ENCODE measurements around the gene STRA6.

DNA sequence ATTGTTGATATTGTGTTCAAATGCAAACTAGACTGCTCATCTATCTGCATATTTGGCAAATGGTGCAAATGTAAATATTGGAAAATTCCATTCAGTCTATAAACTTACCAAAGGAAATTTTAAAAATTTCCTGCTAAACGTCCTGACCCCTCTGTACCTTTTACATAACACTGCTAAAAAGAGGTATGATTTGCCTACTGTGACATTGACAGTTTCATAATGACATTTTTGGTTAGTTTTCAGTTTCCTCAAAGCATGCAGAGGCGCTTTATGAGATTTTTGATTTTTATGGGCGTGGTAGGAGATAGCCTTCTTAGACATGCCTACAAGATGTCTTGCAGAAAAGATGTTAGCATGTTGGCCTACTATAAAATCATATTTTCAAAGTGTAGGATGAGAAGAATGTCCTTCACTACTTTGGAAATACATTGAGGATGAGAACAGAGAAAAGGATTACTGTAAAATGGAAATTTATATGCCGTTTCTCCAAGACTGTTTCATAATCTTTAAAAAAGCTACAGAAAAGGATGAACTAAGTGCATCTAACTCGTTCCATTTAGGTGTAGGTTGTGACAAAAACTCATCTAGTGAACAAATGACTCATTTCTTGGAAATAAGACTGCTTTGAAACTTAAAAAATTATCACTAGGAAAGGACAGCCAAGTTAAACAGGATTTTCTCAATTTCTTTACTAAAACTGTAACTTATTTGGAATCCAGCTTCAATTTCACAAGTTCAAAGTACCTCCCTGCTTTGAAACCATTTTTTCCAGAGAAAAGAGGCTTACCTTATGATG lies 43.5 kb downstream of the STRA6 start:
- TF ChIP-seq, protein P1, sequence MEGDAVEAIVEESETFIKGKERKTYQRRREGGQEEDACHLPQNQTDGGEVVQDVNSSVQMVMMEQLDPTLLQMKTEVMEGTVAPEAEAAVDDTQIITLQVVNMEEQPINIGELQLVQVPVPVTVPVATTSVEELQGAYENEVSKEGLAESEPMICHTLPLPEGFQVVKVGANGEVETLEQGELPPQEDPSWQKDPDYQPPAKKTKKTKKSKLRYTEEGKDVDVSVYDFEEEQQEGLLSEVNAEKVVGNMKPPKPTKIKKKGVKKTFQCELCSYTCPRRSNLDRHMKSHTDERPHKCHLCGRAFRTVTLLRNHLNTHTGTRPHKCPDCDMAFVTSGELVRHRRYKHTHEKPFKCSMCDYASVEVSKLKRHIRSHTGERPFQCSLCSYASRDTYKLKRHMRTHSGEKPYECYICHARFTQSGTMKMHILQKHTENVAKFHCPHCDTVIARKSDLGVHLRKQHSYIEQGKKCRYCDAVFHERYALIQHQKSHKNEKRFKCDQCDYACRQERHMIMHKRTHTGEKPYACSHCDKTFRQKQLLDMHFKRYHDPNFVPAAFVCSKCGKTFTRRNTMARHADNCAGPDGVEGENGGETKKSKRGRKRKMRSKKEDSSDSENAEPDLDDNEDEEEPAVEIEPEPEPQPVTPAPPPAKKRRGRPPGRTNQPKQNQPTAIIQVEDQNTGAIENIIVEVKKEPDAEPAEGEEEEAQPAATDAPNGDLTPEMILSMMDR (IDR thresholded peaks at IDR 0.05): no peak
- TF ChIP-seq POLR2A (IDR thresholded peaks at IDR 0.05; ENCODE audit: low read depth) (no peak), EP300 (IDR thresholded peaks at IDR 0.05) (no peak)

Data from esophagus muscularis mucosa (tissue), 4 donors.